SU-DHL-6 (cell line): ENCODE data around the gene RGS18.

Source experiments
- CTCF ChIP-seq: fragments of 200-600 bp; sonication (generic); IDR thresholded peaks from one replicate; pipeline ENCODE4 v1.5.1; 2017; ENCODE audit warnings: antibody characterized with exemption, mild to moderate bottlenecking, low read length, moderate library complexity; ENCODE audit not compliant: insufficient read depth, poor library complexity, severe bottlenecking
- EZH2phosphoT487 ChIP-seq: fragments of 200-600 bp; sonication (generic), shearing (Covaris generic); conservative IDR thresholded peaks from 2 replicates; pipeline ENCODE4 v1.6.1; 2018; ENCODE audit warnings: mild to moderate bottlenecking, antibody characterized with exemption, low read length, moderate library complexity, mixed read lengths

- TF ChIP-seq CTCF (no peak), EZH2phosphoT487 (no peak)
These were observed 39.3 kb upstream of the RGS18 start for GRCh38 chr1:192118881-192119405.
